Panc1 (cell line): ENCODE data around the gene IRGQ. TPM values are rescaled to one million over a fixed set of nuclear protein-coding genes. Genes with fewer than 3 reads are reported as not detected.

Experiments
- ATAC-seq: fragments of 200-7000 bp; cut with Tn5 transposase; 2 replicates; pipeline ENCODE4 v1.9.1; 2020; ENCODE audit warnings: mild to moderate bottlenecking, moderate library complexity
- BruUV-seq: library from RNA; stranded (reverse); fragments of 400-500 nt; replicated peaks from 2 replicates; lab custom pipeline; 2021; lab: Mats Ljungman, UMichigan
- CTCF ChIA-PET: fragments of 300-600 bp; sonication (Branson Sonifier 250); formaldehyde crosslinking; loops from one replicate; lab custom pipeline; 2022; ENCODE audit warnings: antibody characterized with exemption; lab: Charles Lee
- POLR2A ChIA-PET: fragments of 300-600 bp; sonication (Branson Sonifier 250); formaldehyde crosslinking; loops from one replicate; lab custom pipeline; 2022; ENCODE audit warnings: antibody characterized with exemption; lab: Charles Lee
- DNase-seq: peaks from one replicate; pipeline ENCODE4 v3.0.0-alpha.2; 2010; ENCODE audit warnings: low read depth, low spot score
- H3K27ac ChIP-seq: 2 replicates; pipeline ENCODE4 v1.5.1; 2011; ENCODE audit warnings: mild to moderate bottlenecking, low read length, inconsistent platforms
- H3K27me3 ChIP-seq: fragments of 200-500 bp; sonication (Bioruptor generic); 2 replicates; pipeline ENCODE4 v1.6.0; 2014; ENCODE audit warnings: low read length, inconsistent platforms; ENCODE audit not compliant: control insufficient read depth, insufficient read depth
- H3K36me3 ChIP-seq: fragments of 200-500 bp; sonication (Bioruptor generic); 2 replicates; pipeline ENCODE4 v1.5.1; 2014; ENCODE audit warnings: inconsistent platforms, mild to moderate bottlenecking, low read length, moderate library complexity; ENCODE audit not compliant: control insufficient read depth, insufficient read depth
- H3K4me1 ChIP-seq: 2 replicates; pipeline ENCODE4 v1.5.1; 2011; ENCODE audit warnings: inconsistent platforms, mild to moderate bottlenecking, low read length, moderate library complexity; ENCODE audit not compliant: control insufficient read depth, insufficient read depth
- H3K4me3 ChIP-seq, 2 experiments: 2 replicates each; pipeline ENCODE4 v1.5.1; 2011 to 2012; ENCODE audit warnings: low read depth in 2 of 2, low read length in 2 of 2, mild to moderate bottlenecking in 2 of 2, inconsistent platforms in 1 of 2, moderate library complexity in 1 of 2
- H3K9me3 ChIP-seq: fragments of 200-500 bp; sonication (Bioruptor generic); 2 replicates; pipeline ENCODE4 v1.5.1; 2014; ENCODE audit warnings: low read depth, mild to moderate bottlenecking, inconsistent platforms, low read length, moderate library complexity; ENCODE audit not compliant: control insufficient read depth, insufficient read depth
- CTCF ChIP-seq: fragments of 450-650 bp; IDR thresholded peaks from 2 replicates; pipeline ENCODE4 v1.5.1; 2017; ENCODE audit warnings: mild to moderate bottlenecking
- POLR2AphosphoS5 ChIP-seq: IDR thresholded peaks from 2 replicates; pipeline ENCODE4 v1.6.1; 2012; ENCODE audit warnings: mild to moderate bottlenecking, low read depth, low read length, moderate library complexity
- SIN3A ChIP-seq: IDR thresholded peaks from 2 replicates; pipeline ENCODE4 v1.6.1; 2012; ENCODE audit warnings: low read depth, mild to moderate bottlenecking, low read length, moderate library complexity, borderline replicate concordance; ENCODE audit not compliant: insufficient read depth
- TCF7L2 ChIP-seq: IDR thresholded peaks from 2 replicates; pipeline ENCODE4 v1.6.1; 2011; ENCODE audit warnings: mild to moderate bottlenecking, low read depth, low read length, inconsistent platforms
- in situ Hi-C: cut with HindIII; loops from 2 replicates; pipeline ENCODE4 v1.10.0; 2016; ENCODE audit warnings: low sequenced_read_pairs, low pct_unique_long_range_greater_than_20kb
- intact Hi-C: fragments of 100-400 bp; cut with micrococcal nuclease; formaldehyde crosslinking; loops from one replicate; pipeline ENCODE4 v1.10.0; 2022; ENCODE audit not compliant: unreplicated experiment
- total RNA-seq: library from RNA; stranded (reverse); gene quantifications from one replicate; pipeline ENCODE4 v1.2.1, GENCODE V29; 2021; ENCODE audit not compliant: unreplicated experiment
- TF ChIP-seq, protein P1 (sequence below), 2 experiments: IDR thresholded peaks; 2 replicates each; pipeline ENCODE4 v1.6.1; 2011 to 2012; ENCODE audit warnings: low read depth in 2 of 2, control low read depth in 1 of 2, low read length in 1 of 2, mild to moderate bottlenecking in 1 of 2, moderate library complexity in 1 of 2; ENCODE audit not compliant: insufficient read depth in 1 of 2

The IRGQ gene
- total RNA-seq, 1 experiment from 2014 or later = 20.4 TPM

DNA sequence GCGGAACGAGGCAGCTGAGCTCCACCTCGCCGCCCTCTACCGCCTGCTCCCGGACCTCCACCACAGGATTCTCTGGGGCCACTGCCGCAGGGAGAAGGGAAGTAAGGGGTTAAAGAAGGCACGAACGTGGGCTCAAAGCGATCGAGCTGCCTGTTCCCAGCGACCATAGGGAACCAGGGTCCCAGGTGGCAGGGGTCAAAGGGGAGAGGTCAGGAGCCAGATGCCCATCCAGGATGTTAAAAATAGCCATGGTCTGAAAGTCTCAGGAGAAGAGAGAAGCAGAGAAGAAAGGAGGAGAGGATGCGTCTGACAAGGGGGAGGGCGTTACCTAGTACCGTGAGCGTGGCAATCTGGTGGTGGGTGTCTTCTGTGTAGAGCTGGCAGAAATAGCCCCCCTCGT is 30.9 kb upstream of the IRGQ start:
- DNase-seq (no peak), ATAC-seq (no peak)
- BruUV-seq = no TSS peak
- TF ChIP-seq POLR2AphosphoS5 (no peak), CTCF (no peak), TCF7L2 (no peak), SIN3A (no peak)
- TF ChIP-seq, protein P1, sequence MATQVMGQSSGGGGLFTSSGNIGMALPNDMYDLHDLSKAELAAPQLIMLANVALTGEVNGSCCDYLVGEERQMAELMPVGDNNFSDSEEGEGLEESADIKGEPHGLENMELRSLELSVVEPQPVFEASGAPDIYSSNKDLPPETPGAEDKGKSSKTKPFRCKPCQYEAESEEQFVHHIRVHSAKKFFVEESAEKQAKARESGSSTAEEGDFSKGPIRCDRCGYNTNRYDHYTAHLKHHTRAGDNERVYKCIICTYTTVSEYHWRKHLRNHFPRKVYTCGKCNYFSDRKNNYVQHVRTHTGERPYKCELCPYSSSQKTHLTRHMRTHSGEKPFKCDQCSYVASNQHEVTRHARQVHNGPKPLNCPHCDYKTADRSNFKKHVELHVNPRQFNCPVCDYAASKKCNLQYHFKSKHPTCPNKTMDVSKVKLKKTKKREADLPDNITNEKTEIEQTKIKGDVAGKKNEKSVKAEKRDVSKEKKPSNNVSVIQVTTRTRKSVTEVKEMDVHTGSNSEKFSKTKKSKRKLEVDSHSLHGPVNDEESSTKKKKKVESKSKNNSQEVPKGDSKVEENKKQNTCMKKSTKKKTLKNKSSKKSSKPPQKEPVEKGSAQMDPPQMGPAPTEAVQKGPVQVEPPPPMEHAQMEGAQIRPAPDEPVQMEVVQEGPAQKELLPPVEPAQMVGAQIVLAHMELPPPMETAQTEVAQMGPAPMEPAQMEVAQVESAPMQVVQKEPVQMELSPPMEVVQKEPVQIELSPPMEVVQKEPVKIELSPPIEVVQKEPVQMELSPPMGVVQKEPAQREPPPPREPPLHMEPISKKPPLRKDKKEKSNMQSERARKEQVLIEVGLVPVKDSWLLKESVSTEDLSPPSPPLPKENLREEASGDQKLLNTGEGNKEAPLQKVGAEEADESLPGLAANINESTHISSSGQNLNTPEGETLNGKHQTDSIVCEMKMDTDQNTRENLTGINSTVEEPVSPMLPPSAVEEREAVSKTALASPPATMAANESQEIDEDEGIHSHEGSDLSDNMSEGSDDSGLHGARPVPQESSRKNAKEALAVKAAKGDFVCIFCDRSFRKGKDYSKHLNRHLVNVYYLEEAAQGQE (IDR thresholded peaks at IDR 0.05; ENCODE audit: insufficient read depth in 1 of 2, low read depth in 2 of 2, low read length in 1 of 2) = no peak
- ChIA-PET POLR2A (no interaction called here), CTCF (no interaction called here)
- H3K27me3 ChIP-seq = no peaks in the 10 kb centered on the region
- no peak overlapping the region for H3K4me3 ChIP-seq
- H3K9me3 ChIP-seq = no peaks in the 10 kb centered on the region
- H3K27ac ChIP-seq = no peak overlapping the region
- in situ Hi-C loops (no loop called here), intact Hi-C loops (no loop called here)
- no peaks in the 10 kb centered on the region for H3K4me1 ChIP-seq
- H3K36me3 ChIP-seq = no peaks in the 10 kb centered on the region

GRCh38 chr19:43625918-43626579 is 30.1 kb upstream of the IRGQ start:
- H3K9me3 ChIP-seq = no peaks in the 10 kb centered on the region

More at GRCh38 chr19:43625918-43626579, 30.1 kb upstream of the IRGQ start:
- intact Hi-C loops (no loop called here), in situ Hi-C loops (no loop called here)
- Histone ChIP-seq H3K27ac (no peak overlapping the region), H3K4me1 (no peaks in the 10 kb centered on the region), H3K4me3 (no peak overlapping the region), H3K27me3 (no peaks in the 10 kb centered on the region), H3K36me3 (no peaks in the 10 kb centered on the region)
- no TSS peak for BruUV-seq
- TF ChIP-seq, protein P1 (IDR thresholded peaks at IDR 0.05; ENCODE audit: insufficient read depth in 1 of 2, low read depth in 2 of 2, low read length in 1 of 2) = no peak
- ChIA-PET POLR2A (no interaction called here), CTCF (no interaction called here)
- ATAC-seq = no peak
- DNase-seq = no peak
